Measurements from ENCODE around the gene SCAP.
"Not testable (repeated sequence)": the region's sequence is repeated elsewhere in the genome, so short reads cannot be mapped to it uniquely, and the experiment has no call there.

The SCAP gene

GRCh38 chr3:47487265-47487664 lies 11.5 kb upstream of the SCAP start:
- H3K36me3 ChIP-seq: no peaks in the 10 kb centered on the region
- H3K9me3 ChIP-seq: no peaks in the 10 kb centered on the region
- no peaks in the 10 kb centered on the region for H3K4me1 ChIP-seq (ENCODE audit: control insufficient read depth in 1 of 2, insufficient read depth in 1 of 2, low read depth in 1 of 2, low read length in 1 of 2)
- H3K27me3 ChIP-seq: no peaks in the 10 kb centered on the region
- no peak overlapping the region for H3K27ac ChIP-seq
- H3K4me3 ChIP-seq (ENCODE audit: low read depth in 1 of 2, low read length in 1 of 2): no peak overlapping the region
- TF ChIP-seq CTCF (IDR thresholded peaks at IDR 0.05): no peak

GRCh38 chr3:47485812-47486211 lies 10.1 kb upstream of the SCAP start:
- no peak for TF ChIP-seq CTCF (IDR thresholded peaks at IDR 0.05)
- no peaks in the 10 kb centered on the region for H3K36me3 ChIP-seq
- H3K27ac ChIP-seq: no peak overlapping the region
- no peaks in the 10 kb centered on the region for H3K27me3 ChIP-seq
- H3K9me3 ChIP-seq: no peaks in the 10 kb centered on the region
- H3K4me1 ChIP-seq (ENCODE audit: control insufficient read depth in 1 of 2, insufficient read depth in 1 of 2, low read depth in 1 of 2, low read length in 1 of 2): no peaks in the 10 kb centered on the region
- no peak overlapping the region for H3K4me3 ChIP-seq (ENCODE audit: low read depth in 1 of 2, low read length in 1 of 2)

- Histone ChIP-seq H3K4me1 (ENCODE audit: control insufficient read depth in 1 of 2, insufficient read depth in 1 of 2, low read depth in 1 of 2, low read length in 1 of 2) (no peaks in the 10 kb centered on the region), H3K27ac (no peak overlapping the region), H3K9me3 (no peaks in the 10 kb centered on the region), H3K4me3 (ENCODE audit: low read depth in 1 of 2, low read length in 1 of 2) (no peak overlapping the region), H3K27me3 (no peaks in the 10 kb centered on the region), H3K36me3 (no peaks in the 10 kb centered on the region)
- no peak for TF ChIP-seq CTCF (IDR thresholded peaks at IDR 0.05)
These were observed 6.6 kb upstream of the SCAP start for GRCh38 chr3:47482366-47482765.

GRCh38 chr3:47481763-47482162 lies 6.0 kb upstream of the SCAP start:
- H3K9me3 ChIP-seq; H3K4me3 ChIP-seq (ENCODE audit: low read depth in 1 of 2, low read length in 1 of 2); H3K27ac ChIP-seq: not testable (repeated sequence)

GRCh38 chr3:47480267-47480666 lies 4.5 kb upstream of the SCAP start:
- not testable (repeated sequence) for H3K4me1 ChIP-seq (ENCODE audit: control insufficient read depth in 1 of 2, insufficient read depth in 1 of 2, low read depth in 1 of 2, low read length in 1 of 2); H3K36me3 ChIP-seq; H3K27me3 ChIP-seq; H3K27ac ChIP-seq; H3K9me3 ChIP-seq; H3K4me3 ChIP-seq (ENCODE audit: low read depth in 1 of 2, low read length in 1 of 2)

More at GRCh38 chr3:47481763-47482162, 6.0 kb upstream of the SCAP start:
- H3K27me3 ChIP-seq; H3K36me3 ChIP-seq; H3K4me1 ChIP-seq (ENCODE audit: control insufficient read depth in 1 of 2, insufficient read depth in 1 of 2, low read depth in 1 of 2, low read length in 1 of 2): not testable (repeated sequence)

- H3K9me3 ChIP-seq: no peaks in the 10 kb centered on the region
- H3K4me3 ChIP-seq (ENCODE audit: low read depth in 1 of 2, low read length in 1 of 2): no peak overlapping the region
These were observed 4.1 kb upstream of the SCAP start for GRCh38 chr3:47479826-47480160.

More at GRCh38 chr3:47479826-47480160, 4.1 kb upstream of the SCAP start:
- H3K27me3 ChIP-seq: no peaks in the 10 kb centered on the region
- peaks cover 10 to 14% of the 10 kb centered on the region in 2 experiments for H3K4me1 ChIP-seq (ENCODE audit: control insufficient read depth in 1 of 2, insufficient read depth in 1 of 2, low read depth in 1 of 2, low read length in 1 of 2)
- H3K36me3 ChIP-seq: no peaks in the 10 kb centered on the region
- no peak overlapping the region for H3K27ac ChIP-seq
- no peak for TF ChIP-seq CTCF (IDR thresholded peaks at IDR 0.05)

All from neutrophil (primary cell).